Liver (tissue), 3 donors: Measurements from ENCODE around the gene SEMA3C.

Experiments used
- CTCF ChIP-seq: fragments of 150-350 bp; IDR thresholded peaks from 2 replicates; pipeline ENCODE4 v1.5.1; 2017; ENCODE audit warnings: improper control_type of control experiment, low read depth, low read length; ENCODE audit not compliant: missing input control
- FOXA1 ChIP-seq: IDR thresholded peaks from 2 replicates; pipeline ENCODE4 v1.6.1; 2016; ENCODE audit warnings: antibody characterized with exemption
- GABPA ChIP-seq, 2 donors: IDR thresholded peaks in 1 of 2; conservative IDR thresholded peaks in 1 of 2; 2 replicates each; pipeline ENCODE4 v1.6.1; 2016; ENCODE audit warnings: antibody characterized with exemption in 2 of 2, mild to moderate bottlenecking in 1 of 2, moderate library complexity in 1 of 2
- RAD21 ChIP-seq, 2 donors: IDR thresholded peaks; 2 replicates each; pipeline ENCODE4 v1.6.1; 2016; ENCODE audit warnings: antibody characterized with exemption in 2 of 2, mild to moderate bottlenecking in 2 of 2
- REST ChIP-seq: IDR thresholded peaks from 2 replicates; pipeline ENCODE4 v1.6.1; 2016; ENCODE audit warnings: antibody characterized with exemption, mild to moderate bottlenecking
- TAF1 ChIP-seq: conservative IDR thresholded peaks from 2 replicates; pipeline ENCODE4 v1.6.1; 2016; ENCODE audit warnings: antibody characterized with exemption, mild to moderate bottlenecking
- donor health status: healthy.
- donor health status: healthy.

- TF ChIP-seq CTCF (no peak), TAF1 (no peak), RAD21 (IDR thresholded peaks at IDR 0.05) (no peak), REST (no peak), FOXA1 (no peak), GABPA (IDR thresholded peaks at IDR 0.05 in 1 of 2, conservative IDR thresholded peaks at IDR 0.05 in 1 of 2) (no peak)
Observed at GRCh38 chr7:80900583-80901576, 18.0 kb downstream of the SEMA3C start.
